H1 (cell line): ENCODE results near the gene SURF4. TPM values are rescaled to one million over a fixed set of nuclear protein-coding genes. Genes with fewer than 3 reads are reported as not detected.

Source experiments
- BCL11A ChIP-seq, 2 experiments: IDR thresholded peaks; one replicate each; pipeline ENCODE4 v1.6.1; 2011; ENCODE audit warnings: low read depth in 2 of 2, low read length in 2 of 2, mild to moderate bottlenecking in 2 of 2
- EZH2 ChIP-seq: fragments of 200-600 bp; sonication (generic); IDR thresholded peaks from 2 replicates; pipeline ENCODE4 v1.7.1; 2012; ENCODE audit warnings: low read depth, mild to moderate bottlenecking, moderate library complexity, low read length, inconsistent platforms; ENCODE audit not compliant: severe bottlenecking
- TBP ChIP-seq: IDR thresholded peaks from 2 replicates; pipeline ENCODE4 v1.6.1; 2011; ENCODE audit warnings: low read depth, low read length, improper control_type of control experiment
- USF2 ChIP-seq: IDR thresholded peaks from 2 replicates; pipeline ENCODE4 v1.6.1; 2011; ENCODE audit warnings: low read length, improper control_type of control experiment
- polyA plus RNA-seq, 7 experiments: library from polyadenylated mRNA; depleted of rRNA in 3 of 7; stranded (reverse) in 5 of 7; unstranded in 2 of 7; fragments of >200 nt in 5 of 7; fragments of 200-250 nt in 2 of 7; gene quantifications; 1 replicate in 5 of 7; 2 replicates in 1 of 7; 4 replicates in 1 of 7; pipeline versions ENCODE4 v1.2.1 to v1.2.3, GENCODE V29; 2011 to 2013; ENCODE audit warnings: missing spikeins in 2 of 7, mixed read lengths in 2 of 7
- total RNA-seq: library from RNA; stranded (reverse); fragmentation: NEBNext Ultra II Directional; extraction: Animal tissue kit (Norgen Biotek cat#: 25700); gene quantifications from 2 replicates; pipeline ENCODE4 v1.2.1, GENCODE V29; 2021
- TF ChIP-seq, protein P1 (sequence below): fragments of 300-600 bp; sonication (generic); IDR thresholded peaks from 2 replicates; pipeline ENCODE4 v1.7.1; 2012; ENCODE audit warnings: low read length, moderate library complexity, mild to moderate bottlenecking, inconsistent platforms; ENCODE audit not compliant: insufficient replicate concordance

SURF4 gene
- total and polyA plus RNA-seq, 2 of the 8 experiments (the other 6 are each of a cell fraction or from before 2014, with no cell fraction given): 176 to 182 TPM

DNA sequence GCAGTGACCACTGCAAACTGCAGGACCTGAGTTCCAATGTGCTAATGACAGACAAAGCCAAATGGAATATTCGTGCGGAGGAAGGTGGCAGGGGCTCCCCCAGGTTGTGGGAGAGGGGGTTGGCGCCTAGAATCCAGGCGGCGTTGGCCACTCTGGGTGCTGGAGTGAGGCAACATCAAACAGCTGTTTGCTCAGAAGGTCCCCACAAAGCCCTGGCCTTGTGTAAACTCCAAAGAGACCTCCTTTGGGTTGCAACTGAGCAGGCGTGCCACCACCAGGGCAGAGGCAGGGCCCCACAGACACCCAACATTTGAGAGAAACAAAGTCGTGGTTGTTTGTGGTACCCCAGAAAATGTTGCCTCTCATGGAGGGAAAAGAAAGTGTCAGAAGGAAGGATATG is 14.9 kb upstream of the SURF4 start (continued):
- TF ChIP-seq BCL11A (IDR thresholded peaks at IDR 0.05; ENCODE audit: low read depth in 2 of 2, low read length in 2 of 2) (no peak), EZH2 (no peak), TBP (no peak), USF2 (no peak)
- TF ChIP-seq, protein P1, sequence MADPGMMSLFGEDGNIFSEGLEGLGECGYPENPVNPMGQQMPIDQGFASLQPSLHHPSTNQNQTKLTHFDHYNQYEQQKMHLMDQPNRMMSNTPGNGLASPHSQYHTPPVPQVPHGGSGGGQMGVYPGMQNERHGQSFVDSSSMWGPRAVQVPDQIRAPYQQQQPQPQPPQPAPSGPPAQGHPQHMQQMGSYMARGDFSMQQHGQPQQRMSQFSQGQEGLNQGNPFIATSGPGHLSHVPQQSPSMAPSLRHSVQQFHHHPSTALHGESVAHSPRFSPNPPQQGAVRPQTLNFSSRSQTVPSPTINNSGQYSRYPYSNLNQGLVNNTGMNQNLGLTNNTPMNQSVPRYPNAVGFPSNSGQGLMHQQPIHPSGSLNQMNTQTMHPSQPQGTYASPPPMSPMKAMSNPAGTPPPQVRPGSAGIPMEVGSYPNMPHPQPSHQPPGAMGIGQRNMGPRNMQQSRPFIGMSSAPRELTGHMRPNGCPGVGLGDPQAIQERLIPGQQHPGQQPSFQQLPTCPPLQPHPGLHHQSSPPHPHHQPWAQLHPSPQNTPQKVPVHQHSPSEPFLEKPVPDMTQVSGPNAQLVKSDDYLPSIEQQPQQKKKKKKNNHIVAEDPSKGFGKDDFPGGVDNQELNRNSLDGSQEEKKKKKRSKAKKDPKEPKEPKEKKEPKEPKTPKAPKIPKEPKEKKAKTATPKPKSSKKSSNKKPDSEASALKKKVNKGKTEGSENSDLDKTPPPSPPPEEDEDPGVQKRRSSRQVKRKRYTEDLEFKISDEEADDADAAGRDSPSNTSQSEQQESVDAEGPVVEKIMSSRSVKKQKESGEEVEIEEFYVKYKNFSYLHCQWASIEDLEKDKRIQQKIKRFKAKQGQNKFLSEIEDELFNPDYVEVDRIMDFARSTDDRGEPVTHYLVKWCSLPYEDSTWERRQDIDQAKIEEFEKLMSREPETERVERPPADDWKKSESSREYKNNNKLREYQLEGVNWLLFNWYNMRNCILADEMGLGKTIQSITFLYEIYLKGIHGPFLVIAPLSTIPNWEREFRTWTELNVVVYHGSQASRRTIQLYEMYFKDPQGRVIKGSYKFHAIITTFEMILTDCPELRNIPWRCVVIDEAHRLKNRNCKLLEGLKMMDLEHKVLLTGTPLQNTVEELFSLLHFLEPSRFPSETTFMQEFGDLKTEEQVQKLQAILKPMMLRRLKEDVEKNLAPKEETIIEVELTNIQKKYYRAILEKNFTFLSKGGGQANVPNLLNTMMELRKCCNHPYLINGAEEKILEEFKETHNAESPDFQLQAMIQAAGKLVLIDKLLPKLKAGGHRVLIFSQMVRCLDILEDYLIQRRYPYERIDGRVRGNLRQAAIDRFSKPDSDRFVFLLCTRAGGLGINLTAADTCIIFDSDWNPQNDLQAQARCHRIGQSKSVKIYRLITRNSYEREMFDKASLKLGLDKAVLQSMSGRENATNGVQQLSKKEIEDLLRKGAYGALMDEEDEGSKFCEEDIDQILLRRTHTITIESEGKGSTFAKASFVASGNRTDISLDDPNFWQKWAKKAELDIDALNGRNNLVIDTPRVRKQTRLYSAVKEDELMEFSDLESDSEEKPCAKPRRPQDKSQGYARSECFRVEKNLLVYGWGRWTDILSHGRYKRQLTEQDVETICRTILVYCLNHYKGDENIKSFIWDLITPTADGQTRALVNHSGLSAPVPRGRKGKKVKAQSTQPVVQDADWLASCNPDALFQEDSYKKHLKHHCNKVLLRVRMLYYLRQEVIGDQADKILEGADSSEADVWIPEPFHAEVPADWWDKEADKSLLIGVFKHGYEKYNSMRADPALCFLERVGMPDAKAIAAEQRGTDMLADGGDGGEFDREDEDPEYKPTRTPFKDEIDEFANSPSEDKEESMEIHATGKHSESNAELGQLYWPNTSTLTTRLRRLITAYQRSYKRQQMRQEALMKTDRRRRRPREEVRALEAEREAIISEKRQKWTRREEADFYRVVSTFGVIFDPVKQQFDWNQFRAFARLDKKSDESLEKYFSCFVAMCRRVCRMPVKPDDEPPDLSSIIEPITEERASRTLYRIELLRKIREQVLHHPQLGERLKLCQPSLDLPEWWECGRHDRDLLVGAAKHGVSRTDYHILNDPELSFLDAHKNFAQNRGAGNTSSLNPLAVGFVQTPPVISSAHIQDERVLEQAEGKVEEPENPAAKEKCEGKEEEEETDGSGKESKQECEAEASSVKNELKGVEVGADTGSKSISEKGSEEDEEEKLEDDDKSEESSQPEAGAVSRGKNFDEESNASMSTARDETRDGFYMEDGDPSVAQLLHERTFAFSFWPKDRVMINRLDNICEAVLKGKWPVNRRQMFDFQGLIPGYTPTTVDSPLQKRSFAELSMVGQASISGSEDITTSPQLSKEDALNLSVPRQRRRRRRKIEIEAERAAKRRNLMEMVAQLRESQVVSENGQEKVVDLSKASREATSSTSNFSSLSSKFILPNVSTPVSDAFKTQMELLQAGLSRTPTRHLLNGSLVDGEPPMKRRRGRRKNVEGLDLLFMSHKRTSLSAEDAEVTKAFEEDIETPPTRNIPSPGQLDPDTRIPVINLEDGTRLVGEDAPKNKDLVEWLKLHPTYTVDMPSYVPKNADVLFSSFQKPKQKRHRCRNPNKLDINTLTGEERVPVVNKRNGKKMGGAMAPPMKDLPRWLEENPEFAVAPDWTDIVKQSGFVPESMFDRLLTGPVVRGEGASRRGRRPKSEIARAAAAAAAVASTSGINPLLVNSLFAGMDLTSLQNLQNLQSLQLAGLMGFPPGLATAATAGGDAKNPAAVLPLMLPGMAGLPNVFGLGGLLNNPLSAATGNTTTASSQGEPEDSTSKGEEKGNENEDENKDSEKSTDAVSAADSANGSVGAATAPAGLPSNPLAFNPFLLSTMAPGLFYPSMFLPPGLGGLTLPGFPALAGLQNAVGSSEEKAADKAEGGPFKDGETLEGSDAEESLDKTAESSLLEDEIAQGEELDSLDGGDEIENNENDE: no peak
